K562 (cell line): Measurements from ENCODE around the gene CHRNG. TPM values are rescaled to one million over a fixed set of nuclear protein-coding genes. Genes with fewer than 3 reads are reported as not detected.

ENCODE experiments used
- ESRRB ChIP-seq: fragments of 250-450 bp; sonication (Bioruptor Pico); IDR thresholded peaks from 2 replicates; pipeline ENCODE4 v1.5.0; 2020; ENCODE audit warnings: mild to moderate bottlenecking, moderate library complexity, borderline replicate concordance
- FOXJ3 ChIP-seq: sonication (generic); formaldehyde crosslinking; IDR thresholded peaks from 2 replicates; pipeline ENCODE4 v1.4.0; 2020; ENCODE audit warnings: mild to moderate bottlenecking, missing genetic modification reagents
- KLF6 ChIP-seq: fragments of 250-450 bp; sonication (Bioruptor Pico); IDR thresholded peaks from 2 replicates; pipeline ENCODE4 v1.4.0; 2020; ENCODE audit warnings: mild to moderate bottlenecking, moderate library complexity, borderline replicate concordance
- SRSF7 ChIP-seq: fragments of 200-400 bp; formaldehyde crosslinking; optimal IDR thresholded peaks from 2 replicates; pipeline ENCODE3; 2017; ENCODE audit warnings: mild to moderate bottlenecking, low read depth, low read length
- ZNF274 ChIP-seq: IDR thresholded peaks from 2 replicates; pipeline ENCODE4 v1.6.1; 2011; ENCODE audit warnings: low read depth, mild to moderate bottlenecking, low read length, moderate library complexity, borderline replicate concordance
- polyA plus RNA-seq, 8 experiments: library from polyadenylated mRNA; depleted of rRNA in 4 of 8; stranded (reverse) in 5 of 8; unstranded in 3 of 8; fragments of >200 nt; fragmentation: Nextera tagmentation in 2 of 8; fragmentation: Illumina TruSeq in 1 of 8; extraction: Ambion mirVana in 2 of 8; extraction: Trizol in 1 of 8; gene quantifications; 2 replicates each; pipeline versions ENCODE4 v1.2.1 to v1.2.3, GENCODE V29; 2011 to 2014; ENCODE audit warnings: inconsistent platforms in 1 of 8, missing spikeins in 1 of 8
- total RNA-seq, 7 experiments: library from RNA; depleted of rRNA in 6 of 7; stranded (reverse); fragments of >200 nt in 6 of 7; fragmentation: Illumina TruSeq in 2 of 7; extraction: Trizol in 2 of 7; gene quantifications; 2 replicates each; pipeline versions ENCODE4 v1.2.1 to v1.2.3, GENCODE V29; 2011 to 2021; ENCODE audit warnings: low replicate concordance in 1 of 7
- TF ChIP-seq, protein P1 (sequence below), 2 experiments: fragments of 450-650 bp; formaldehyde crosslinking in 1 of 2; IDR thresholded peaks; 2 replicates each; pipeline versions ENCODE4 v1.4.0 to v1.6.1; 2014 to 2020; ENCODE audit warnings: mild to moderate bottlenecking in 2 of 2, borderline replicate concordance in 1 of 2, low read depth in 1 of 2
- TF ChIP-seq, protein P2 (sequence below): IDR thresholded peaks from 2 replicates; pipeline ENCODE4 v1.6.1; 2012; ENCODE audit warnings: low read depth, low read length, improper control_type of control experiment, borderline replicate concordance
- TF ChIP-seq, protein P3 (sequence below): sonication (generic); formaldehyde crosslinking; IDR thresholded peaks from 2 replicates; pipeline ENCODE4 v1.8.1; 2023; ENCODE audit warnings: mild to moderate bottlenecking, missing genetic modification reagents

CHRNG gene
- total and polyA plus RNA-seq, 9 of the 15 experiments (the other 6 are each of a cell fraction or from before 2014, with no cell fraction given), result not detected

DNA sequence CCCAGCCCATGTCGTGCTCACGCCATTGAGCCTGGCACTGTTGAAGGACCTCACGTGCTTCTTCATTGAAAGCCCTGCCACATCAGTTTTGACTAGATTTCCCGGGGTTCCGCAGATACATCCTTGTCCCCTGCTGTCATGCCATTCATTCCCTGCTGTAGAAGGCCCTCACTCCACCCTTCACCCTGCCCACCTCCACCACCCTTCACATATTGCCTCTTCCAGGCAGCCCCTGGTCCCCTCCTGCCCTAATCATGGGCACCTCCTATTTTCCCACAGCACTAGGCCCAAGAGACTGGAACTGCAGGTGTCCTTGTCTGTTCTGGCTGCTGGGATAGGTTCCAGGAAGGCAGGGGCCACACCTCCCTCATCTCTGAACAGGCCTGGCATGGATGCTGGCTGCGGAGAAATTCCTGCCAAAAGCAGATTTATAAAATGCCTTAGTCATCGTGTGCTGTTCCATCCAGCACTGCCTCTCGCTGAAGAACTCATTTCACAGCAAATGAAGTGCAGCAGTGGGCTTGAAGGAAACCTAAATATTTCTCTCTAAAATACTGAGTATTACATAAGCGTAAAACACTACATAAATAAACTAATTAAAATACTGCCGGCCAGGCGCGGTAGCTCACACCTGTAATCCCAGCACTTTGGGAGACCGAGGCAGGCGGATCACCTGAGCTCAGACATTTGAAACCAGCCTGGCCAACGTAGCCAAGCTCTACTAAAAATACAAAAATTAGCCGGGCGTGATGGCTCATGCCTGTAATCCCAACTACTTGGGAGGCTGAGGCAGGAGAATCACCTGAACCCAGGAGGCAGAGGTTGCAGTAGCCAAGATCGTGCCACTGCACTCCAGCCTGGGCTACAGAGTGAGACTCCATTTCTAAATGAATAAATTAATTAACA lies 49.4 kb downstream of the CHRNG start (continued):
- TF ChIP-seq, protein P1, sequence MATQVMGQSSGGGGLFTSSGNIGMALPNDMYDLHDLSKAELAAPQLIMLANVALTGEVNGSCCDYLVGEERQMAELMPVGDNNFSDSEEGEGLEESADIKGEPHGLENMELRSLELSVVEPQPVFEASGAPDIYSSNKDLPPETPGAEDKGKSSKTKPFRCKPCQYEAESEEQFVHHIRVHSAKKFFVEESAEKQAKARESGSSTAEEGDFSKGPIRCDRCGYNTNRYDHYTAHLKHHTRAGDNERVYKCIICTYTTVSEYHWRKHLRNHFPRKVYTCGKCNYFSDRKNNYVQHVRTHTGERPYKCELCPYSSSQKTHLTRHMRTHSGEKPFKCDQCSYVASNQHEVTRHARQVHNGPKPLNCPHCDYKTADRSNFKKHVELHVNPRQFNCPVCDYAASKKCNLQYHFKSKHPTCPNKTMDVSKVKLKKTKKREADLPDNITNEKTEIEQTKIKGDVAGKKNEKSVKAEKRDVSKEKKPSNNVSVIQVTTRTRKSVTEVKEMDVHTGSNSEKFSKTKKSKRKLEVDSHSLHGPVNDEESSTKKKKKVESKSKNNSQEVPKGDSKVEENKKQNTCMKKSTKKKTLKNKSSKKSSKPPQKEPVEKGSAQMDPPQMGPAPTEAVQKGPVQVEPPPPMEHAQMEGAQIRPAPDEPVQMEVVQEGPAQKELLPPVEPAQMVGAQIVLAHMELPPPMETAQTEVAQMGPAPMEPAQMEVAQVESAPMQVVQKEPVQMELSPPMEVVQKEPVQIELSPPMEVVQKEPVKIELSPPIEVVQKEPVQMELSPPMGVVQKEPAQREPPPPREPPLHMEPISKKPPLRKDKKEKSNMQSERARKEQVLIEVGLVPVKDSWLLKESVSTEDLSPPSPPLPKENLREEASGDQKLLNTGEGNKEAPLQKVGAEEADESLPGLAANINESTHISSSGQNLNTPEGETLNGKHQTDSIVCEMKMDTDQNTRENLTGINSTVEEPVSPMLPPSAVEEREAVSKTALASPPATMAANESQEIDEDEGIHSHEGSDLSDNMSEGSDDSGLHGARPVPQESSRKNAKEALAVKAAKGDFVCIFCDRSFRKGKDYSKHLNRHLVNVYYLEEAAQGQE (IDR thresholded peaks at IDR 0.05; ENCODE audit: borderline replicate concordance), result peak; percentile 27; the same call in 1 of the 2 replicates
- TF ChIP-seq, protein P1 (CRISPR knock-in tag; IDR thresholded peaks at IDR 0.05; ENCODE audit: low read depth), result no peak
- no peak for TF ChIP-seq FOXJ3 (CRISPR knock-in tag)
- no peak for TF ChIP-seq SRSF7
- no peak for TF ChIP-seq ESRRB (CRISPR knock-in tag)
- TF ChIP-seq ZNF274, result no peak
- TF ChIP-seq KLF6 (CRISPR knock-in tag), result no peak
- TF ChIP-seq, protein P2, sequence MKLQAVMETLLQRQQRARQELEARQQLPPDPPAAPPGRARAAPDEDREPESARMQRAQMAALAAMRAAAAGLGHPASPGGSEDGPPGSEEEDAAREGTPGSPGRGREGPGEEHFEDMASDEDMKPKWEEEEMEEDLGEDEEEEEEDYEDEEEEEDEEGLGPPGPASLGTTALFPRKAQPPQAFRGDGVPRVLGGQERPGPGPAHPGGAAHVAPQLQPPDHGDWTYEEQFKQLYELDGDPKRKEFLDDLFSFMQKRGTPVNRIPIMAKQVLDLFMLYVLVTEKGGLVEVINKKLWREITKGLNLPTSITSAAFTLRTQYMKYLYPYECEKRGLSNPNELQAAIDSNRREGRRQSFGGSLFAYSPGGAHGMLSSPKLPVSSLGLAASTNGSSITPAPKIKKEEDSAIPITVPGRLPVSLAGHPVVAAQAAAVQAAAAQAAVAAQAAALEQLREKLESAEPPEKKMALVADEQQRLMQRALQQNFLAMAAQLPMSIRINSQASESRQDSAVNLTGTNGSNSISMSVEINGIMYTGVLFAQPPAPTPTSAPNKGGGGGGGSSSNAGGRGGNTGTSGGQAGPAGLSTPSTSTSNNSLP, result no peak
- TF ChIP-seq, protein P3, sequence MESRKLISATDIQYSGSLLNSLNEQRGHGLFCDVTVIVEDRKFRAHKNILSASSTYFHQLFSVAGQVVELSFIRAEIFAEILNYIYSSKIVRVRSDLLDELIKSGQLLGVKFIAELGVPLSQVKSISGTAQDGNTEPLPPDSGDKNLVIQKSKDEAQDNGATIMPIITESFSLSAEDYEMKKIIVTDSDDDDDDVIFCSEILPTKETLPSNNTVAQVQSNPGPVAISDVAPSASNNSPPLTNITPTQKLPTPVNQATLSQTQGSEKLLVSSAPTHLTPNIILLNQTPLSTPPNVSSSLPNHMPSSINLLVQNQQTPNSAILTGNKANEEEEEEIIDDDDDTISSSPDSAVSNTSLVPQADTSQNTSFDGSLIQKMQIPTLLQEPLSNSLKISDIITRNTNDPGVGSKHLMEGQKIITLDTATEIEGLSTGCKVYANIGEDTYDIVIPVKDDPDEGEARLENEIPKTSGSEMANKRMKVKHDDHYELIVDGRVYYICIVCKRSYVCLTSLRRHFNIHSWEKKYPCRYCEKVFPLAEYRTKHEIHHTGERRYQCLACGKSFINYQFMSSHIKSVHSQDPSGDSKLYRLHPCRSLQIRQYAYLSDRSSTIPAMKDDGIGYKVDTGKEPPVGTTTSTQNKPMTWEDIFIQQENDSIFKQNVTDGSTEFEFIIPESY (CRISPR knock-in tag), result no peak
- TF ChIP-seq, all 486 proteins: peak for 5
